GM12801 (cell line): ENCODE results near the gene CPAMD8.

Experiments
- CTCF ChIP-seq: IDR thresholded peaks from one replicate; pipeline ENCODE4 v1.5.1; 2011; ENCODE audit warnings: control low read depth; ENCODE audit not compliant: insufficient read length; ENCODE audit errors: extremely low read depth

Gene CPAMD8

GRCh38 chr19:16946951-16947940 lies 79.4 kb downstream of the CPAMD8 start:
- no peak for TF ChIP-seq CTCF

- no peak for TF ChIP-seq CTCF
These were observed 80.7 kb downstream of the CPAMD8 start for GRCh38 chr19:16945762-16946465.

- no peak for TF ChIP-seq CTCF
These were observed 81.3 kb downstream of the CPAMD8 start for GRCh38 chr19:16945364-16945714.

- TF ChIP-seq CTCF, result no peak
These were observed 81.8 kb downstream of the CPAMD8 start for GRCh38 chr19:16944626-16945363.

GRCh38 chr19:16943942-16944625 lies 82.5 kb downstream of the CPAMD8 start:
- TF ChIP-seq CTCF, result no peak

- TF ChIP-seq CTCF, result no peak
These were observed 84.0 kb downstream of the CPAMD8 start for GRCh38 chr19:16942583-16942982.

- no peak for TF ChIP-seq CTCF
These were observed 86.0 kb downstream of the CPAMD8 start for GRCh38 chr19:16940626-16941025.
